Mammary epithelial cell (primary cell): ENCODE data around the gene CBX4.

Experiments used
- EZH2 ChIP-seq: IDR thresholded peaks from 2 replicates; pipeline ENCODE4 v1.6.1; 2012; ENCODE audit warnings: low read length, inconsistent platforms, borderline replicate concordance
- TF ChIP-seq, protein P1 (sequence below), 2 donors: IDR thresholded peaks in 1 of 2; conservative IDR thresholded peaks in 1 of 2; 2 replicates each; pipeline ENCODE4 v1.5.1; 2011 to 2012; ENCODE audit warnings: inconsistent platforms in 2 of 2, low read length in 2 of 2, mild to moderate bottlenecking in 2 of 2, control low read depth in 1 of 2, low read depth in 1 of 2; ENCODE audit not compliant: insufficient read depth in 1 of 2; ENCODE audit errors: extremely low read depth in 1 of 2

DNA sequence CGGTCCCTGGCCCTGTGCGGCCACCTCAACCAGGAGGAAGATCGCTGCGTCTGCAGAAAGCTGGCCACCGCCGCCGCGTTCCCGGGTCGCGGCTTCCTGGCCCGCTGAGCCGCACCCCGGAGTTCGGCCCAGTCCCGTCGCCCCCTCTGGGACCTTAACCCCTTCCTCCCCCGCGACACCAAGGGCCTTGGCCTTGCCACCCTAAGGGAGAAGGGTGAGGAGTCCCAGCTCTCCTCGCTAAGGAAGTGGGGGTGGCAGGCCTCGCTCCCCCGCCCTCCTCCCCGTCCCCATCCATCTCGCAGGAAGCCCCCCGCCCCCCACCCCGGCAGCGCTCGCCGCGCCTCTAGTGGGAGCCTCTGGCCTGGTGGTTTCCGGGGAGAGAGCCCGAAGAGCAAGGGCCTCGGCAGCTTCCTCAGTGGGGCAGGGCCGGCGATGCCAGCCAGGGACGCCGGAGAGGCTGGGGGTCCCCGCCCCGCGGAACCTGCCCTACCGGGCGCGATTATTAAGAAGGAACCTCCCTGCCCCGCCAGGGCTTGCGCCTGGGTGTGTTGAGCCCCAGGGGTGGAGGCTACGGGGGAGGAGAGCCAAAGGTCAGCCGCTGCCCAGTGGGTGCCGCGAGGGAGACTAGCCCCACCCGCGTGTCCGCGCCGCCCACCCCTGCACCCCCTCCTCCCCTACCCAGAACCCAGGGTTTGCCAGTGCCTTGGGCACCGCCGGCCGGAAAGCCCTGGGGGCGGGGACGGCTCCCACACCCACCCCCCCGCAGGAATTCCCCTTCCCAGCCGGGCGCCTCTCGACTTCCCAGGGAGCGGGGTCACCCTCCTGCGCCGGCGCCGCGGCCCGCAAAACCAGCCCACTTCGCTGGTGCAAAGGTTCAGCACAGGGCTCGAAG lies 6.8 kb downstream of the CBX4 start:
- TF ChIP-seq, protein P1, sequence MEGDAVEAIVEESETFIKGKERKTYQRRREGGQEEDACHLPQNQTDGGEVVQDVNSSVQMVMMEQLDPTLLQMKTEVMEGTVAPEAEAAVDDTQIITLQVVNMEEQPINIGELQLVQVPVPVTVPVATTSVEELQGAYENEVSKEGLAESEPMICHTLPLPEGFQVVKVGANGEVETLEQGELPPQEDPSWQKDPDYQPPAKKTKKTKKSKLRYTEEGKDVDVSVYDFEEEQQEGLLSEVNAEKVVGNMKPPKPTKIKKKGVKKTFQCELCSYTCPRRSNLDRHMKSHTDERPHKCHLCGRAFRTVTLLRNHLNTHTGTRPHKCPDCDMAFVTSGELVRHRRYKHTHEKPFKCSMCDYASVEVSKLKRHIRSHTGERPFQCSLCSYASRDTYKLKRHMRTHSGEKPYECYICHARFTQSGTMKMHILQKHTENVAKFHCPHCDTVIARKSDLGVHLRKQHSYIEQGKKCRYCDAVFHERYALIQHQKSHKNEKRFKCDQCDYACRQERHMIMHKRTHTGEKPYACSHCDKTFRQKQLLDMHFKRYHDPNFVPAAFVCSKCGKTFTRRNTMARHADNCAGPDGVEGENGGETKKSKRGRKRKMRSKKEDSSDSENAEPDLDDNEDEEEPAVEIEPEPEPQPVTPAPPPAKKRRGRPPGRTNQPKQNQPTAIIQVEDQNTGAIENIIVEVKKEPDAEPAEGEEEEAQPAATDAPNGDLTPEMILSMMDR (conservative IDR thresholded peaks at IDR 0.05 in 1 of 2, IDR thresholded peaks at IDR 0.05 in 1 of 2; ENCODE audit: extremely low read depth in 1 of 2, insufficient read depth in 1 of 2, low read depth in 1 of 2, low read length in 2 of 2) = no peak
- TF ChIP-seq EZH2 = no peak
